Measurements from ENCODE around the gene OR10P1. TPM values are rescaled to one million over a fixed set of nuclear protein-coding genes. Genes with fewer than 3 reads are reported as not detected.
"Not testable (repeated sequence)": the region's sequence is repeated elsewhere in the genome, so short reads cannot be mapped to it uniquely, and the experiment has no call there.

Gene OR10P1
- total and polyA plus RNA-seq, 2 donors (not counting 1 experiment from before 2014, with no cell fraction given) = not detected

- Histone ChIP-seq H3K9ac (ENCODE audit: low read length) (no peak overlapping the region), H3K4me3 (ENCODE audit: control extremely low read depth in 1 of 5, extremely low read depth in 1 of 5, insufficient read depth in 1 of 5, low read depth in 2 of 5, low read length in 4 of 5) (no peak overlapping the region), H3K79me2 (ENCODE audit: control insufficient read depth, insufficient read depth, low read length) (no peaks in the 10 kb centered on the region), H3K4me2 (replicated peaks; ENCODE audit: low read depth, low read length, poor library complexity, severe bottlenecking) (no peak overlapping the region), H2AFZ (ENCODE audit: insufficient read depth, low read depth, low read length, poor library complexity, severe bottlenecking) (no peak overlapping the region), H4K20me1 (ENCODE audit: control insufficient read depth, insufficient read depth, low read length, poor library complexity, severe bottlenecking) (no peaks in the 10 kb centered on the region), H3K36me3 (replicated peaks in 1 of 2; ENCODE audit: control extremely low read depth in 1 of 2, control insufficient read depth in 1 of 2, extremely low read depth in 1 of 2, insufficient read depth in 2 of 2, low read length in 1 of 2) (no peaks in the 10 kb centered on the region), H3K9me3 (ENCODE audit: control extremely low read depth in 1 of 3, control insufficient read depth in 2 of 3, insufficient read depth in 1 of 3, low read length in 2 of 3) (peaks cover 0 to 18% (median 0%) of the 10 kb centered on the region in 3 donors), H3K27me3 (replicated peaks in 1 of 4; ENCODE audit: control extremely low read depth in 1 of 4, control insufficient read depth in 3 of 4, insufficient read depth in 4 of 4, low read length in 3 of 4) (no peaks in the 10 kb centered on the region), H3K27ac (ENCODE audit: low read length in 2 of 2) (no peak overlapping the region), H3K4me1 (ENCODE audit: control insufficient read depth in 2 of 2, insufficient read depth in 2 of 2, low read length in 2 of 2) (peaks cover 33 to 39% of the 10 kb centered on the region in 2 donors)
- Mint-ChIP-seq H3K27ac (no peak overlapping the region), H3K9me3 (ENCODE audit: insufficient read depth) (peaks cover 2% of the 10 kb centered on the region), H3K4me3 (no peak overlapping the region), H3K4me1 (peaks cover 36% of the 10 kb centered on the region), H3K27me3 (no peaks in the 10 kb centered on the region)
- ChIA-PET POLR2A (no interaction called here), CTCF (interaction anchor here (1.0 to 4.8 kb wide), 6 partner anchors 9 to 456 kb away, joined by 3 to 113 read pairs (median 5); no protein-coding TSS in a partner anchor)
- no peak for ATAC-seq (ENCODE audit: low read depth)
- no CpG with 5 or more reads among the region's 1 CpG for WGBS (ENCODE audit: insufficient coverage)
- intact Hi-C loops (cut with micrococcal nuclease) = loop anchor here (10.0 kb wide), 1 partner anchor 280 kb away; the partner anchor contains the start of gene PYM1
- TF ChIP-seq CTCF (IDR thresholded peaks at IDR 0.05) (no peak), EZH2 (IDR thresholded peaks at IDR 0.05; ENCODE audit: borderline replicate concordance, insufficient read depth, low read depth, low read length, poor library complexity, severe bottlenecking) (no peak)
- no peak for DNase-seq
Measured at GRCh38 chr12:55644591-55644990, 7.9 kb downstream of the OR10P1 start.

DNA sequence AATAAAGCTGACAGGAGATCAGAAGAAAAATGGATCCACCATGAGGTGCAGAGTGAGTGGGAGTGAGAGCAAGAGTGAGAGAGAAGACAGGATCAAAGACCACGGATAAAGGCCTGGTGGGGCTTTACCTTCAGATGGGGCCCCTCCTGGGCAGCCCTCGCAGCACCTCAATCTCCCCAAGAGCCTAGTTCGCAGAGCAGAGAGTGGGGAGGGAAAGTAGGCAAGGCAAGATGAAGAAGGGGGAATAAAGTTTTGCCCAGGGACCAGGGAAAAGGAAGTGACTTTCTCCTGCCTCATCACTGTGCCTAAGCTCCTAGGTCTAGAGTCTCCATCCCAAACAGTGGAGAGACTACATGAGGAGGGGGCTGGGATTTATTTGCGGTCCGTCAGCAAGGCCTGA, 10.3 kb downstream of the OR10P1 start:
- 100% methylated on average over 1 of the region's 5 CpGs for WGBS (ENCODE audit: insufficient coverage)
- DNase-seq = no peak
- TF ChIP-seq CTCF (IDR thresholded peaks at IDR 0.05) (no peak), EZH2 (IDR thresholded peaks at IDR 0.05; ENCODE audit: borderline replicate concordance, insufficient read depth, low read depth, low read length, poor library complexity, severe bottlenecking) (no peak)
- ChIA-PET POLR2A (interaction anchor here (0.6 kb wide), 1 partner anchor 360 kb away, joined by 3 read pairs; no protein-coding TSS in a partner anchor), CTCF (interaction anchor here (0.9 to 4.8 kb wide), 14 partner anchors 9 to 458 kb away, joined by 4 to 113 read pairs (median 5); partner anchors contain the start of genes BLOC1S1, CD63 and RDH5)
- Histone ChIP-seq H3K27me3 (replicated peaks in 1 of 4; ENCODE audit: control extremely low read depth in 1 of 4, control insufficient read depth in 3 of 4, insufficient read depth in 4 of 4, low read length in 3 of 4) (no peaks in the 10 kb centered on the region), H3K4me2 (replicated peaks; ENCODE audit: low read depth, low read length, poor library complexity, severe bottlenecking) (peak overlapping the region; percentile 81), H3K4me3 (ENCODE audit: control extremely low read depth in 1 of 5, extremely low read depth in 1 of 5, insufficient read depth in 1 of 5, low read depth in 2 of 5, low read length in 4 of 5) (no peak overlapping the region), H3K27ac (ENCODE audit: low read length in 2 of 2) (peak overlapping the region; percentile 60 to 66), H3K9ac (ENCODE audit: low read length) (no peak overlapping the region), H3K4me1 (ENCODE audit: control insufficient read depth in 2 of 2, insufficient read depth in 2 of 2, low read length in 2 of 2) (peaks cover 23 to 29% of the 10 kb centered on the region in 2 donors), H3K9me3 (ENCODE audit: control extremely low read depth in 1 of 3, control insufficient read depth in 2 of 3, insufficient read depth in 1 of 3, low read length in 2 of 3) (peaks cover 0 to 33% (median 14%) of the 10 kb centered on the region in 3 donors), H4K20me1 (ENCODE audit: control insufficient read depth, insufficient read depth, low read length, poor library complexity, severe bottlenecking) (no peaks in the 10 kb centered on the region), H3K36me3 (replicated peaks in 1 of 2; ENCODE audit: control extremely low read depth in 1 of 2, control insufficient read depth in 1 of 2, extremely low read depth in 1 of 2, insufficient read depth in 2 of 2, low read length in 1 of 2) (no peaks in the 10 kb centered on the region), H2AFZ (ENCODE audit: insufficient read depth, low read depth, low read length, poor library complexity, severe bottlenecking) (peak overlapping the region; percentile 77), H3K79me2 (ENCODE audit: control insufficient read depth, insufficient read depth, low read length) (no peaks in the 10 kb centered on the region)
- Mint-ChIP-seq H3K4me3 (peak overlapping the region; percentile 2), H3K27ac (peak overlapping the region; percentile 86), H3K27me3 (no peaks in the 10 kb centered on the region), H3K4me1 (peaks cover 35% of the 10 kb centered on the region), H3K9me3 (ENCODE audit: insufficient read depth) (peaks cover 8% of the 10 kb centered on the region)
- intact Hi-C loops (cut with micrococcal nuclease) = loop anchor here (10.0 kb wide), 1 partner anchor 278 kb away; the partner anchor contains the start of gene PYM1
- ATAC-seq (ENCODE audit: low read depth) = no peak

- H3K9ac ChIP-seq (ENCODE audit: low read length); H4K20me1 ChIP-seq (ENCODE audit: control insufficient read depth, insufficient read depth, low read length, poor library complexity, severe bottlenecking); H2AFZ ChIP-seq (ENCODE audit: insufficient read depth, low read depth, low read length, poor library complexity, severe bottlenecking); H3K27ac Mint-ChIP-seq; H3K9me3 Mint-ChIP-seq (ENCODE audit: insufficient read depth); H3K79me2 ChIP-seq (ENCODE audit: control insufficient read depth, insufficient read depth, low read length); POLR2A ChIA-PET; H3K4me3 Mint-ChIP-seq; H3K27me3 ChIP-seq (replicated peaks in 1 of 4; ENCODE audit: control extremely low read depth in 1 of 4, control insufficient read depth in 3 of 4, insufficient read depth in 4 of 4, low read length in 3 of 4); CTCF ChIA-PET; H3K4me3 ChIP-seq (ENCODE audit: control extremely low read depth in 1 of 5, extremely low read depth in 1 of 5, insufficient read depth in 1 of 5, low read depth in 2 of 5, low read length in 4 of 5); H3K4me2 ChIP-seq (replicated peaks; ENCODE audit: low read depth, low read length, poor library complexity, severe bottlenecking); H3K4me1 ChIP-seq (ENCODE audit: control insufficient read depth in 2 of 2, insufficient read depth in 2 of 2, low read length in 2 of 2); H3K27me3 Mint-ChIP-seq; intact Hi-C loops (cut with micrococcal nuclease); ATAC-seq (ENCODE audit: low read depth); H3K36me3 ChIP-seq (replicated peaks in 1 of 2; ENCODE audit: control extremely low read depth in 1 of 2, control insufficient read depth in 1 of 2, extremely low read depth in 1 of 2, insufficient read depth in 2 of 2, low read length in 1 of 2): not testable (repeated sequence)
- peak; percentile 48 for DNase-seq
- H3K27ac ChIP-seq (ENCODE audit: low read length in 2 of 2) = peak overlapping the region in 1 of 2 donors; percentile 16
- peaks cover 0 to 33% (median 14%) of the 10 kb centered on the region in 3 donors for H3K9me3 ChIP-seq (ENCODE audit: control extremely low read depth in 1 of 3, control insufficient read depth in 2 of 3, insufficient read depth in 1 of 3, low read length in 2 of 3)
- peaks cover 27% of the 10 kb centered on the region for H3K4me1 Mint-ChIP-seq
- 63% methylated on average over 3 of the region's 4 CpGs for WGBS (ENCODE audit: insufficient coverage)
Measured at GRCh38 chr12:55650620-55651298, 14.1 kb downstream of the OR10P1 start.
